HL-60 (cell line): ENCODE measurements around the gene SLC6A18.

Source experiments
- CTCF ChIP-seq: IDR thresholded peaks from one replicate; pipeline ENCODE4 v1.5.1; 2011; ENCODE audit warnings: low read length, control low read depth, inconsistent platforms; ENCODE audit not compliant: insufficient read depth
- POLR2AphosphoS5 ChIP-seq: IDR thresholded peaks from 2 replicates; pipeline ENCODE4 v1.6.1; 2012; ENCODE audit warnings: low read depth

GRCh38 chr5:1227667-1228066, 2.5 kb downstream of the SLC6A18 start:
- TF ChIP-seq CTCF (no peak), POLR2AphosphoS5 (no peak)
